GM19397 (cell line): ENCODE data around the gene GHITM.
"Not testable (repeated sequence)": the region's sequence is repeated elsewhere in the genome, so short reads cannot be mapped to it uniquely, and the experiment has no call there.

Experiments used
- ATAC-seq: cut with Tn5 transposase; IDR thresholded peaks from one replicate; pipeline ENCODE4 v1.9.1; 2021; ENCODE audit warnings: mild to moderate bottlenecking, moderate library complexity; ENCODE audit not compliant: unreplicated experiment

The GHITM gene

GRCh38 chr10:84175436-84175835 lies 36.1 kb downstream of the GHITM start:
- ATAC-seq: no peak

GRCh38 chr10:84176351-84176750 lies 37.0 kb downstream of the GHITM start:
- ATAC-seq: no peak

GRCh38 chr10:84176836-84177474 lies 37.6 kb downstream of the GHITM start:
- ATAC-seq: no peak

GRCh38 chr10:84177541-84178141 lies 38.3 kb downstream of the GHITM start:
- peak; percentile 35 for ATAC-seq

- no peak for ATAC-seq
Measured at GRCh38 chr10:84178160-84178609, 38.9 kb downstream of the GHITM start.

GRCh38 chr10:84179059-84179710 lies 39.9 kb downstream of the GHITM start:
- peak; percentile 87 for ATAC-seq

GRCh38 chr10:84180386-84180785 lies 41.1 kb downstream of the GHITM start:
- ATAC-seq: not testable (repeated sequence)

- no peak for ATAC-seq
Measured at GRCh38 chr10:84181631-84182030, 42.3 kb downstream of the GHITM start.

- no peak for ATAC-seq
Measured at GRCh38 chr10:84184517-84184916, 45.2 kb downstream of the GHITM start.

- ATAC-seq: no peak
Measured at GRCh38 chr10:84185526-84186175, 46.3 kb downstream of the GHITM start.

GRCh38 chr10:84188815-84189214 lies 49.5 kb downstream of the GHITM start:
- ATAC-seq: no peak

GRCh38 chr10:84190621-84191020 lies 51.3 kb downstream of the GHITM start:
- no peak for ATAC-seq

GRCh38 chr10:84191106-84191505 lies 51.8 kb downstream of the GHITM start:
- ATAC-seq: no peak

GRCh38 chr10:84193327-84193726 lies 54.0 kb downstream of the GHITM start:
- ATAC-seq: no peak

- no peak for ATAC-seq
Measured at GRCh38 chr10:84193846-84194423, 54.6 kb downstream of the GHITM start.

- ATAC-seq: peak; percentile 62
Measured at GRCh38 chr10:84194424-84195043, 55.2 kb downstream of the GHITM start, which contains the start of gene CDHR1. TSS of gene CDHR1 (plus strand) at chr10:84194537. CDS start at chr10:84194761, 224 bp downstream.

GRCh38 chr10:84195044-84195830 lies 55.9 kb downstream of the GHITM start:
- ATAC-seq: no peak

GRCh38 chr10:84196083-84196482 lies 56.8 kb downstream of the GHITM start:
- ATAC-seq: no peak

GRCh38 chr10:84196941-84197340 lies 57.6 kb downstream of the GHITM start:
- ATAC-seq: no peak

GRCh38 chr10:84197643-84198042 lies 58.3 kb downstream of the GHITM start:
- no peak for ATAC-seq
